Raji (cell line): ENCODE data around the gene CHCHD3.

ENCODE experiments used
- POLR2A ChIP-seq: IDR thresholded peaks from 2 replicates; pipeline ENCODE4 v1.6.1; 2011; ENCODE audit warnings: low read depth, low read length, control low read depth; ENCODE audit not compliant: insufficient read depth

The CHCHD3 gene

GRCh38 chr7:133009426-133010252 is 72.3 kb downstream of the CHCHD3 start:
- no peak for TF ChIP-seq POLR2A

GRCh38 chr7:133007961-133008360 is 73.9 kb downstream of the CHCHD3 start:
- no peak for TF ChIP-seq POLR2A

- no peak for TF ChIP-seq POLR2A
Measured at GRCh38 chr7:133003052-133003910, 78.6 kb downstream of the CHCHD3 start.

- TF ChIP-seq POLR2A = no peak
Measured at GRCh38 chr7:133001727-133002126, 80.2 kb downstream of the CHCHD3 start.

- TF ChIP-seq POLR2A = no peak
Measured at GRCh38 chr7:132999845-133000244, 82.0 kb downstream of the CHCHD3 start.

GRCh38 chr7:132998763-132999162 is 83.1 kb downstream of the CHCHD3 start:
- TF ChIP-seq POLR2A = no peak

- no peak for TF ChIP-seq POLR2A
Measured at GRCh38 chr7:132997505-132997904, 84.4 kb downstream of the CHCHD3 start.

- TF ChIP-seq POLR2A = no peak
Measured at GRCh38 chr7:132996581-132997242, 85.2 kb downstream of the CHCHD3 start.

GRCh38 chr7:132993377-132994013 is 88.4 kb downstream of the CHCHD3 start:
- TF ChIP-seq POLR2A = no peak

GRCh38 chr7:132991615-132992587 is 90.0 kb downstream of the CHCHD3 start:
- TF ChIP-seq POLR2A = no peak

GRCh38 chr7:132988117-132988516 is 93.8 kb downstream of the CHCHD3 start:
- no peak for TF ChIP-seq POLR2A

GRCh38 chr7:132980402-132980801 is 101.5 kb downstream of the CHCHD3 start:
- no peak for TF ChIP-seq POLR2A

- no peak for TF ChIP-seq POLR2A
Measured at GRCh38 chr7:132979524-132979923, 102.4 kb downstream of the CHCHD3 start.

GRCh38 chr7:132977234-132977633 is 104.7 kb downstream of the CHCHD3 start:
- TF ChIP-seq POLR2A = no peak
